Subcutaneous adipose tissue (tissue), 4 donors: ENCODE measurements around the gene SH3RF2. TPM values are rescaled to one million over a fixed set of nuclear protein-coding genes. Genes with fewer than 3 reads are reported as not detected.

ENCODE experiments used
- CTCF ChIP-seq: fragments of 450-650 bp; IDR thresholded peaks from one replicate; pipeline ENCODE4 v1.5.1; 2016; ENCODE audit warnings: low read depth, mild to moderate bottlenecking, control low read depth, antibody characterized with exemption, moderate library complexity
- total RNA-seq, 4 donors: library from RNA; depleted of rRNA; stranded (reverse); fragments of >200 nt; gene quantifications; one replicate each; pipeline ENCODE4 v1.1.0, GENCODE V29; 2016

Gene SH3RF2
- total RNA-seq, 4 donors from 2014 or later: 0.33 to 5.3 (median 3.0) TPM

- no peak for TF ChIP-seq CTCF
Observed at GRCh38 chr5:146105477-146105876, 169.1 kb downstream of the SH3RF2 start, which contains the start of gene PLAC8L1. Gene PLAC8L1, minus strand, starts transcription at chr5:146105577. Its CDS starts 1,266 bp downstream, at chr5:146104311.

GRCh38 chr5:146107901-146108300 is 171.5 kb downstream of the SH3RF2 start:
- TF ChIP-seq CTCF: no peak

- TF ChIP-seq CTCF: no peak
Observed at GRCh38 chr5:146109379-146109778, 173.0 kb downstream of the SH3RF2 start.

GRCh38 chr5:146111409-146111808 is 175.0 kb downstream of the SH3RF2 start:
- TF ChIP-seq CTCF: no peak

GRCh38 chr5:146112476-146112875 is 176.1 kb downstream of the SH3RF2 start:
- TF ChIP-seq CTCF: no peak

Other genes starting within 250 kb of the SH3RF2 start
- 10 to 100 TPM in 3 of 4 donors, 1 to 10 TPM in 1; 9.3 to 19.4 (median 15.7) TPM for gene PRELID2, start 101.2 kb upstream of the SH3RF2 start, total RNA-seq
- gene GRXCR2, start 63.6 kb upstream of the SH3RF2 start, total RNA-seq: not detected
- gene PLAC8L1, start 169.0 kb downstream of the SH3RF2 start, total RNA-seq: not detected
- gene LARS1, start 246.1 kb downstream of the SH3RF2 start, total RNA-seq: 10 to 100 TPM; 58.6 to 98.8 (median 63.4) TPM